Measurements from ENCODE around the gene SUGCT.

SUGCT gene

DNA sequence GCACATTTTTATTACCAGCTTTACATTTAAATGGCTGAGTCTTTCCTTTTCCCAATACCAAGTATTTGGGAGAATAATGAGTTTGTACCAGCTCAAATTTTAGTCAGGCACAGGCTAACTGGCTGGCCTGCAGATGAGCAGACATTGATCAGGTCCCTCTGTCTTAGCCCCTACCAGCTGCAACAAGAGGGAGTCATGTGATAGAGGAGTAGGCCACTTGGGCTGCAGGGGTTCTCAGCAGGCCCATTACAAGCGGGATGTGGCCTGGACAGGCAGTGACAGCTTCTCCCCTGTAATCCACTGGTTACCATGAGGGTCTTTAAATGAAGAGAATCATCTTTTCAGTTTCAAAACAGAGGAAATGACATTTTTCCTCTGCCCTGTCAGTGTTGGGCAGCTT is 283.6 kb downstream of the SUGCT start:
- Histone ChIP-seq H3K27ac (ENCODE audit: low read length) (no peak overlapping the region), H3K4me3 (ENCODE audit: low read depth in 1 of 2, low read length in 2 of 2) (no peak overlapping the region), H2AFZ (ENCODE audit: low read depth, low read length) (no peak overlapping the region), H3K27me3 (ENCODE audit: insufficient read depth, low read length, poor library complexity) (no peaks in the 10 kb centered on the region), H3K36me3 (ENCODE audit: insufficient read depth, low read length) (no peaks in the 10 kb centered on the region), H3K4me1 (ENCODE audit: insufficient read depth, low read length) (no peaks in the 10 kb centered on the region), H3K9me3 (ENCODE audit: insufficient read depth, low read length, severe bottlenecking) (no peaks in the 10 kb centered on the region), H3K9ac (ENCODE audit: low read depth, low read length) (no peak overlapping the region), H4K20me1 (ENCODE audit: insufficient read depth, low read length) (no peaks in the 10 kb centered on the region), H3K79me2 (ENCODE audit: insufficient read depth, low read length) (no peaks in the 10 kb centered on the region), H3K4me2 (ENCODE audit: insufficient read depth, low read length) (no peak overlapping the region)
- DNase-seq (no peak), ATAC-seq (ENCODE audit: insufficient read depth, low read depth) (no peak)
- TF ChIP-seq EZH2 (IDR thresholded peaks at IDR 0.05; ENCODE audit: borderline replicate concordance, low read depth, low read length, severe bottlenecking) (no peak), CTCF (IDR thresholded peaks at IDR 0.05; ENCODE audit: borderline replicate concordance, extremely low read depth, low read length, poor library complexity, severe bottlenecking) (no peak)

GRCh38 chr7:40418983-40419382 is 284.2 kb downstream of the SUGCT start:
- no peaks in the 10 kb centered on the region for H3K9me3 ChIP-seq (ENCODE audit: insufficient read depth, low read length, severe bottlenecking)
- no peak for DNase-seq
- ATAC-seq (ENCODE audit: insufficient read depth, low read depth): no peak
- no peak overlapping the region for H3K4me2 ChIP-seq (ENCODE audit: insufficient read depth, low read length)
- H2AFZ ChIP-seq (ENCODE audit: low read depth, low read length): no peak overlapping the region
- H3K4me1 ChIP-seq (ENCODE audit: insufficient read depth, low read length): no peaks in the 10 kb centered on the region
- TF ChIP-seq CTCF (IDR thresholded peaks at IDR 0.05; ENCODE audit: borderline replicate concordance, extremely low read depth, low read length, poor library complexity, severe bottlenecking) (no peak), EZH2 (IDR thresholded peaks at IDR 0.05; ENCODE audit: borderline replicate concordance, low read depth, low read length, severe bottlenecking) (no peak)
- no peak overlapping the region for H3K9ac ChIP-seq (ENCODE audit: low read depth, low read length)
- H3K27ac ChIP-seq (ENCODE audit: low read length): no peak overlapping the region
- H3K4me3 ChIP-seq (ENCODE audit: low read depth in 1 of 2, low read length in 2 of 2): no peak overlapping the region
- no peaks in the 10 kb centered on the region for H4K20me1 ChIP-seq (ENCODE audit: insufficient read depth, low read length)
- no peaks in the 10 kb centered on the region for H3K36me3 ChIP-seq (ENCODE audit: insufficient read depth, low read length)
- H3K79me2 ChIP-seq (ENCODE audit: insufficient read depth, low read length): no peaks in the 10 kb centered on the region
- H3K27me3 ChIP-seq (ENCODE audit: insufficient read depth, low read length, poor library complexity): no peaks in the 10 kb centered on the region

DNA sequence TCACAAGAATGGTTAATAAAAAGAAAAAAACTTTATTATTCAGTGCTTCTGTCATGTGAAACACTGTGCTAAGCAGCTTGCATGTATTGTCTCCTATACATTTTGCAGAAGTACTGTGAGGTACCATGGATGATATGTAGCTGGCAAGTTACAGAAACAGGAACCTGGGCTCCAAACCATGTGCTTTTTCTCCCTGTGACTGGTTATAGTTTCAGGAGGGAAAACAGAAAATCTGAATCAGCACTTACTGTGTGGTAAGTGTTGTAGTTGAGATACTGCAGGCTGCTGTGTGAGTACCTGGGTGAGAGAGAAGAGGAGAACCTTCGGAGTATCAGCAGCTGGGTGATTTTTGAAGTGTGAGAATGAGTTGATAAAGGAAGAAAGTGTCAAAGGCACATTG is 285.0 kb downstream of the SUGCT start:
- H3K27ac ChIP-seq (ENCODE audit: low read length): no peak overlapping the region
- no peak for DNase-seq
- H4K20me1 ChIP-seq (ENCODE audit: insufficient read depth, low read length): no peaks in the 10 kb centered on the region
- H3K4me3 ChIP-seq (ENCODE audit: low read depth in 1 of 2, low read length in 2 of 2): no peak overlapping the region
- no peaks in the 10 kb centered on the region for H3K9me3 ChIP-seq (ENCODE audit: insufficient read depth, low read length, severe bottlenecking)
- ATAC-seq (ENCODE audit: insufficient read depth, low read depth): no peak
- H3K4me1 ChIP-seq (ENCODE audit: insufficient read depth, low read length): no peaks in the 10 kb centered on the region
- no peaks in the 10 kb centered on the region for H3K27me3 ChIP-seq (ENCODE audit: insufficient read depth, low read length, poor library complexity)
- no peak overlapping the region for H3K9ac ChIP-seq (ENCODE audit: low read depth, low read length)
- no peak overlapping the region for H3K4me2 ChIP-seq (ENCODE audit: insufficient read depth, low read length)
- TF ChIP-seq EZH2 (IDR thresholded peaks at IDR 0.05; ENCODE audit: borderline replicate concordance, low read depth, low read length, severe bottlenecking): no peak
- H2AFZ ChIP-seq (ENCODE audit: low read depth, low read length): no peak overlapping the region
- no peaks in the 10 kb centered on the region for H3K79me2 ChIP-seq (ENCODE audit: insufficient read depth, low read length)
- H3K36me3 ChIP-seq (ENCODE audit: insufficient read depth, low read length): no peaks in the 10 kb centered on the region

DNA sequence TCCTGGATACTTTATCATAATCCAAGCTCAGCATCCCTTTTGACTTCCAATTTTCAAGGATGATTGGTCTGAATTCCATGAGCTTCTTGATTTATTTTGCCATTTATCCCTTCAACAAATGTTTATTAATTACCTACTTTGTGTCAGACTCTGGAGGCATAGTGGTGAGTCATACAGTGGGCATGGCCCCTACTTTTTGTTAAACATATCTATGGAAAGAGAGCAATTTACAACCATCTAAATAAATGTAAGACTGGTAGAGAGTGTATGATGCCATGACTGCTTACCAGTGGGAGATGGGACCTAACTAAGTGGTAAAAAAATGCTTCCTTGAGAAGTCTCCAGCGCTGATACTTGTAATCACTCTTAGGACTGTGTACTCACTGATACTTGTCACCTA is 286.6 kb downstream of the SUGCT start:
- no peak for TF ChIP-seq CTCF (IDR thresholded peaks at IDR 0.05; ENCODE audit: borderline replicate concordance, extremely low read depth, low read length, poor library complexity, severe bottlenecking)
- H3K79me2 ChIP-seq (ENCODE audit: insufficient read depth, low read length): no peaks in the 10 kb centered on the region
- no peak overlapping the region for H3K27ac ChIP-seq (ENCODE audit: low read length)
- DNase-seq: no peak
- ATAC-seq (ENCODE audit: insufficient read depth, low read depth): no peak
- no peak overlapping the region for H2AFZ ChIP-seq (ENCODE audit: low read depth, low read length)
- H3K27me3 ChIP-seq (ENCODE audit: insufficient read depth, low read length, poor library complexity): no peaks in the 10 kb centered on the region
- no peak overlapping the region for H3K4me3 ChIP-seq (ENCODE audit: low read depth in 1 of 2, low read length in 2 of 2)
- H4K20me1 ChIP-seq (ENCODE audit: insufficient read depth, low read length): no peaks in the 10 kb centered on the region
- no peak overlapping the region for H3K9ac ChIP-seq (ENCODE audit: low read depth, low read length)
- H3K36me3 ChIP-seq (ENCODE audit: insufficient read depth, low read length): no peaks in the 10 kb centered on the region
- no peaks in the 10 kb centered on the region for H3K9me3 ChIP-seq (ENCODE audit: insufficient read depth, low read length, severe bottlenecking)
- H3K4me1 ChIP-seq (ENCODE audit: insufficient read depth, low read length): no peaks in the 10 kb centered on the region
- no peak overlapping the region for H3K4me2 ChIP-seq (ENCODE audit: insufficient read depth, low read length)

Data from DND-41 (cell line).